Measurements from ENCODE around the gene AMIGO1.

AMIGO1 gene

DNA sequence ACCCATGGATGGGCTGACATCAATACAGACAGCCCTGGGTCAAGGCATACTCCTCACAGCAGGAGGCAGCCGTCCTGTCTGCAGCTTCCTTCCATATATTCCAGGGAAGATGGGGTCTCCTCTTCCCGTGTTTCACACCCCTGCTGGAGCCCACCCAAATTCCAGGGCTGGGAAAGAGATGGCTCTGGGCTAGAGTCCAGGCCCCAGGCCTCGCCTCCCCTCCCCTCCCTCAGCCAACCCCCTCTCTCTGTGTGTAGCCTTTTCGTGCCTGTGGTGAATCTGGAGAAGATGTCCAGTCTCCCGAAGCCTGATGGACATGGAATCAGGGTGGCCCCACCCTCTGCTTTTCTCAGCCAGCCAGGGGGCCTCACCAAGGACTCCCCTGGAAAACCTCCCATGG, 22.3 kb downstream of the AMIGO1 start:
- H3K27ac ChIP-seq (replicated peaks), result no peak overlapping the region
- no peaks in the 10 kb centered on the region for H3K27me3 ChIP-seq (ENCODE audit: insufficient read depth, poor library complexity, severe bottlenecking)
- TF ChIP-seq, protein P1, sequence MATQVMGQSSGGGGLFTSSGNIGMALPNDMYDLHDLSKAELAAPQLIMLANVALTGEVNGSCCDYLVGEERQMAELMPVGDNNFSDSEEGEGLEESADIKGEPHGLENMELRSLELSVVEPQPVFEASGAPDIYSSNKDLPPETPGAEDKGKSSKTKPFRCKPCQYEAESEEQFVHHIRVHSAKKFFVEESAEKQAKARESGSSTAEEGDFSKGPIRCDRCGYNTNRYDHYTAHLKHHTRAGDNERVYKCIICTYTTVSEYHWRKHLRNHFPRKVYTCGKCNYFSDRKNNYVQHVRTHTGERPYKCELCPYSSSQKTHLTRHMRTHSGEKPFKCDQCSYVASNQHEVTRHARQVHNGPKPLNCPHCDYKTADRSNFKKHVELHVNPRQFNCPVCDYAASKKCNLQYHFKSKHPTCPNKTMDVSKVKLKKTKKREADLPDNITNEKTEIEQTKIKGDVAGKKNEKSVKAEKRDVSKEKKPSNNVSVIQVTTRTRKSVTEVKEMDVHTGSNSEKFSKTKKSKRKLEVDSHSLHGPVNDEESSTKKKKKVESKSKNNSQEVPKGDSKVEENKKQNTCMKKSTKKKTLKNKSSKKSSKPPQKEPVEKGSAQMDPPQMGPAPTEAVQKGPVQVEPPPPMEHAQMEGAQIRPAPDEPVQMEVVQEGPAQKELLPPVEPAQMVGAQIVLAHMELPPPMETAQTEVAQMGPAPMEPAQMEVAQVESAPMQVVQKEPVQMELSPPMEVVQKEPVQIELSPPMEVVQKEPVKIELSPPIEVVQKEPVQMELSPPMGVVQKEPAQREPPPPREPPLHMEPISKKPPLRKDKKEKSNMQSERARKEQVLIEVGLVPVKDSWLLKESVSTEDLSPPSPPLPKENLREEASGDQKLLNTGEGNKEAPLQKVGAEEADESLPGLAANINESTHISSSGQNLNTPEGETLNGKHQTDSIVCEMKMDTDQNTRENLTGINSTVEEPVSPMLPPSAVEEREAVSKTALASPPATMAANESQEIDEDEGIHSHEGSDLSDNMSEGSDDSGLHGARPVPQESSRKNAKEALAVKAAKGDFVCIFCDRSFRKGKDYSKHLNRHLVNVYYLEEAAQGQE (IDR thresholded peaks at IDR 0.05; ENCODE audit: insufficient replicate concordance, low read depth), result no peak
- TF ChIP-seq CTCF (IDR thresholded peaks at IDR 0.05; ENCODE audit: insufficient read depth, low read length), result no peak
- no peak for TF ChIP-seq GABPA (IDR thresholded peaks at IDR 0.05; ENCODE audit: low read depth)
- no peak for TF ChIP-seq POLR2AphosphoS5 (IDR thresholded peaks at IDR 0.05; ENCODE audit: low read depth)
- DNase-seq (ENCODE audit: low read depth in 1 of 2, low spot score in 1 of 2), result no peak
- H3K4me3 ChIP-seq (replicated peaks; ENCODE audit: insufficient read depth, low read length), result no peak overlapping the region

- TF ChIP-seq POLR2AphosphoS5 (IDR thresholded peaks at IDR 0.05; ENCODE audit: low read depth) (no peak), SPI1 (IDR thresholded peaks at IDR 0.05; ENCODE audit: borderline replicate concordance, low read depth) (no peak), GABPA (IDR thresholded peaks at IDR 0.05; ENCODE audit: low read depth) (no peak), CTCF (IDR thresholded peaks at IDR 0.05; ENCODE audit: insufficient read depth, low read length) (no peak)
- TF ChIP-seq, protein P1 (IDR thresholded peaks at IDR 0.05; ENCODE audit: insufficient replicate concordance, low read depth), result no peak
- H3K27ac ChIP-seq (replicated peaks), result no peak overlapping the region
- H3K4me3 ChIP-seq (replicated peaks; ENCODE audit: insufficient read depth, low read length), result peak overlapping the region; percentile 66
- DNase-seq (ENCODE audit: low read depth in 1 of 2, low spot score in 1 of 2), result no peak
- H3K27me3 ChIP-seq (ENCODE audit: insufficient read depth, poor library complexity, severe bottlenecking), result peaks cover 4% of the 10 kb centered on the region
These were observed 24.5 kb downstream of the AMIGO1 start for GRCh38 chr1:109485001-109485400.

- peak overlapping the region; percentile 99 for H3K27ac ChIP-seq (replicated peaks)
- DNase-seq (ENCODE audit: low read depth in 1 of 2, low spot score in 1 of 2), result no peak
- H3K27me3 ChIP-seq (ENCODE audit: insufficient read depth, poor library complexity, severe bottlenecking), result peaks cover 4% of the 10 kb centered on the region
- no peak for TF ChIP-seq GABPA (IDR thresholded peaks at IDR 0.05; ENCODE audit: low read depth)
- no peak for TF ChIP-seq POLR2AphosphoS5 (IDR thresholded peaks at IDR 0.05; ENCODE audit: low read depth)
- TF ChIP-seq, protein P1 (IDR thresholded peaks at IDR 0.05; ENCODE audit: insufficient replicate concordance, low read depth), result no peak
- no peak for TF ChIP-seq SPI1 (IDR thresholded peaks at IDR 0.05; ENCODE audit: borderline replicate concordance, low read depth)
- TF ChIP-seq CTCF (IDR thresholded peaks at IDR 0.05; ENCODE audit: insufficient read depth, low read length), result no peak
- H3K4me3 ChIP-seq (replicated peaks; ENCODE audit: insufficient read depth, low read length), result peak overlapping the region; percentile 66
These were observed 25.0 kb downstream of the AMIGO1 start for GRCh38 chr1:109484519-109484975.

All from HL-60 (cell line).